Activated CD8-positive, alpha-beta memory T cell treated with anti-CD3 and anti-CD28 coated beads, Interleukin-2, amount 50 U/mL, for 24 hours (primary cell): Measurements from ENCODE around the gene MGAT4B.

ENCODE experiments used
- DNase-seq: peaks from one replicate; pipeline ENCODE4 v3.0.0-alpha.2; 2020; ENCODE audit errors: extremely low read depth

MGAT4B gene

GRCh38 chr5:179825655-179826182, 19.1 kb upstream of the MGAT4B start:
- no peak for DNase-seq

DNA sequence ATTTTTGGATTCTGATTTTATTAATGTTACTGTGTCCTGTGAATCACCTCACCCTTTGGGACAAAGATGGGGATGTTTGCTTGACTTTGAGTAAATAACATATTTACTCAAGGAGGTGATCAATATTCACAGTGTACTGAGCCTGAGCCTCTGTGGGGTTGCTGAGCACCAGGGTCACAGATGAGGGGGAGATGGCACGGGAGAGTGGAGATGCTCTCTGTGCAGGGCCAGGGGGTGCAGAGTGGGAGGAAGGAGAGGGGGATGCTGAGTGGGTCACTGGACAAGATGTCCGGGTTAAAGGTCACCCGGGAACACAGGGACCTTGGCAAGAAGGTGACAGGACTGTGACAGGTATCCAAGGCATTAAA, 18.1 kb upstream of the MGAT4B start:
- DNase-seq: no peak

- DNase-seq: no peak
Observed at GRCh38 chr5:179823937-179824744, 17.5 kb upstream of the MGAT4B start.

DNA sequence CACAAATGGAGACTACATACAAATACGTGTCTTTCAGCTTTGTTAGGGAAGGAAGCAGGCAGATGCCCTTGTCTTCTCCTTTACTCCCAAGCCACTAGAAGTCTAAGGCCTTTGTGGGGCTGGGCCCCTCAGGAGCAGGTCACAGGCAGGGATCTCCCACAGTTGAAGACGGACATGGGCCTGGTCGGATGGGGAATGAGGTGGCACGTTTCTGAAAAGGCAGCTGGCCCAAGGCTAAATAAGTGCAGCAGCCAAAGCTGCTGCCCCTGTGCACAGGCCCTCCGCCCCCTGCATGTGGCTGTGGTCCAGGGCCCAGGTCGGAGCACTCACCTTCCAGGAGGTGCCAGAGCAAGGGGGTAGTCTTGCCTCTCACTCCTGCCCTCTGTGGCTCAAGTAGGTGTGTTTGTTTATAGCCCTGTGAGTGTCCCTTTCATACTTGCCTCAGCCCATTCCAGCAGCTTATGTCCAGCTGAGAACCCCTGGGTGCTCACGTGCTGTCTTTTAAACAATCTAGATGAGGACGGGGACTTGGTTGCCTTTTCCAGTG, 15.9 kb upstream of the MGAT4B start:
- no peak for DNase-seq

GRCh38 chr5:179822059-179822432, 15.4 kb upstream of the MGAT4B start:
- no peak for DNase-seq

DNA sequence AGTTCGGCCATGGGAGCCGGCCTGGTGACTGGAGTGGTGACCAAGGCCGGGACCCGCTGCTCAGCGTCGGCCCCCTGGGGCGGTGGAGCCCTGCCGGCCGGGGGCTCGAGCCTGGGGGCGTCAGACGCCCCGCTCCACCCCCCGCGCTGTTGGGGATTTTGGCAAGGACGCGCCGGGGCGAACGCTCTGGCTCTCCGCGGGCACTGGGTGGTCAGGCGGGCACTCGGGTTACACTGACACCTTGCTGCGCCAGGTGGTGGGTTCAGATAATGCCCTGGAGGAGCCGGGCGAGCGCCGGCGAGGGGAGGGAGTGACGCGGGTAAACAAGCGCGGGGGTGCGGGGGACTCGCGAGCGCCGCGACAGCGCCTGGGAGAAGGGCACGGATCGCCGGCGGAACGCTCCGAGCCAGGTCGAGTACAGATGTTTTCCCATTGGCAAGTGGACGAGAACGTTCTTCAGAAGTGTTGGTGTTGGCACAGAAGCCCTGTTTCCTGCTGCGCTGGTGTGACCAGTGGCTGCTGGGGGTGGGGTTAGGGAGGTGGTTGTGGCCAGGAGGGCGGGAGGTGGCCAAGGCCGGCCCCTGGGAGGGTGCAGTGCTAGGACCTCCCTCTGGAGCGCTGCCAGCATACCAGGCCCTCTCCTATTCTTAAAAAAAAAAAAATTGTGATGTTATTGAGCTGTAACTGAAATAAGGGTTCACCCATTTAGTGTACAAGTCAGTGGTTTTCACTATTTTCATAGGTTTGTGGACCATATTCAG, 14.8 kb upstream of the MGAT4B start:
- DNase-seq: peak; percentile 59

DNA sequence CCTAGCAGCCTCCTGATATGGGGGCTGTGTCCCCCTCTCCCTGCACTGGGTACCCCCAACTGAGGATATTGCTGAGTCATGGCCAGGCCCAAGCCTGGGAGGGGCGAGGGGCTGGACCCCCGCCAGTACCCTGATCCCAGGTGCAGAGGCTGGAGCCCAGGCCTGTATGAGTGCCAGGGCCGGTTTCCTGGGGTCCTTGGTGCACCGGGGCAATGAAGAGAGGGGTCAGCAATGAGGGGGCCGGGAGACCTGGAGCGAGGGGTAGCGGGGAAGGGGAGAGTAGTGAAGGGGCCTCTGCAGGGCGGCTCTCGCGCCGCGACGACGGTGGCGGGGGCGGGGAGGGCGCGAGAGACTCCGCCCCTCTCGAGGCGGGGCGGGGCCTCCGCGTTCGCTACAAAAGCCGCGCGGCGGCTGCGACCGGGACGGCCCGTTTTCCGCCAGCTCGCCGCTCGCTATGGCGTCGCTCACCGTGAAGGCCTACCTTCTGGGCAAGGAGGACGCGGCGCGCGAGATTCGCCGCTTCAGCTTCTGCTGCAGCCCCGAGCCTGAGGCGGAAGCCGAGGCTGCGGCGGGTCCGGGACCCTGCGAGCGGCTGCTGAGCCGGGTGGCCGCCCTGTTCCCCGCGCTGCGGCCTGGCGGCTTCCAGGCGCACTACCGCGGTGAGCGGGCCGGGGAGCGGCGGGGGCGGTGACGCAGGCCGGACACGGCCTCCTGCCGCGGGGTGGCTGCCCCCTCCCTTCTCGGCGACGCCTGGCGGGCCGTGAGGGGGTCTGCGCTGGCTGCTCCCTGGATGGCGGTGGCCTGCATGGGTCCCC, 14.0 kb upstream of the MGAT4B start, which contains the start of gene SQSTM1:
Gene SQSTM1 (plus strand): TSS at position 423 of the 815 bp plus-strand sequence. CDS start 32 bp downstream, at position 455.
- DNase-seq: no peak

- no peak for DNase-seq
Observed at GRCh38 chr5:179820127-179820482, 13.4 kb upstream of the MGAT4B start.

DNA sequence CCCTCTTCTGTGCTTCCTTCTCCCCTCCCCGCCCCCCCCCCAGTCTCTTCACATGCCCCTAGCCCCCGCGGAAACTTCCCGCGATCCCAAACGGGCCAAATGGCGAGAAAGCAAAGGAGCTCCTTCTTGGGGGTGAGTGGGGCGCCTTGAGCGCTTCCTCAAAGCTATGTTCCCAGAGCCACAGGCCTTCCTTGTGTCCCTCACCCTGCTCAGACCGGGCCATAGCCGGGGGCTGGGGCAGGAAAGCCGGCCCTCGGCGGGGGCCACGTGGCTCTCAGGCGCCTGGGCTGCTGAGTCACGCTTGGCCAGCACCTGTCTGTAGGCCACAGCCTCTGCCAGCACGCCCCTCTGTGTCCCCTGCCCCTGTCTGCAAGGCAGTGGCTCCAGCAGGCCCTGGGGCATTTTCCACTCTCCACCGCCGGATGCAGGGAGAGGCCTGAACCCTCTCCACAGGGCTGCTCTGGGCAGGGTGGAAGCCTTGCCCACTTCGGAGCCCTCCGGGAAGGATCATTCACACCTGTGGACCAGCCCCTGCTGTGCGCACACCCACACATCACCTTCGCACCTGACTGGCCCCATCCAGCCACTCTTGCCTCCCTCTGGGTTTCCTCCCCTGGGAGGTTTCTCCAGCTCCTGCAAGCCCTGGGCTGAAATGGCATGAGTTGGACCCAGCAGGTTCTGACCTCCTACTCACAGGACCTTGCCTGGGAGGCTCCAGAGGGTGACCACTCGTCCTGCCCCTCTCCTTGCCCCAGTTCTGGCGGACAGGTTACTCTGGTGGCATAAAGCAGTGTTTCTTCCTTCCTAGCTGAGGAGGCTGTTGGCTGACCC, 12.8 kb upstream of the MGAT4B start:
- no peak for DNase-seq

DNA sequence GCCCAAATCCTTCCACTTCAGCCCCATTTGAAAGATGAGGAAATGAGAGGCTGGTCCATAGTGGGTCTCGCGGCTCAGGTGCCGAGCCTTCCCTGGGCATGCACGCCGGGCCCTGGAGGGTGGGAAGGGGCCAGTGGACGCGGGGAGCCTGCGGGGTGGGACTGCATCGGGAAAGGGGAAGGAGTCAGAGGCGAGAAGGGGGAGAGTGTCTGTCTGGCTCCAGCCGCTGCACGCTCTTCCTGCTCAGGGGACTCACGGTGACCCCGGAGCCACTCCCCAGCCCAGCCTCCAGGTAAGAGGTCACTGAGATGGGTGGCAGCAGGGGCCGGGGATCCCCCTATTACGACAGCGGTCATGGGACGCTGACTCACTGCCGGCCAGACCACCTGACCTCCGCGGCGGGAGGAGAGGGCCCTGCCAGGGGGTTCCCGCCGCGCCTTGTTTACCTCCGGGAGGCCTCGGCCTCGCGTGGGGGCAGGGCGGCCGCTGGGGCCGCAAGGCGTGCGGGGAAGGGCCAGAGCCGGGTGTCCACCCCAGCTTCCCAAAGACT, 12.2 kb upstream of the MGAT4B start:
- peak; percentile 68 for DNase-seq

GRCh38 chr5:179817890-179818745, 11.5 kb upstream of the MGAT4B start:
- no peak for DNase-seq

DNA sequence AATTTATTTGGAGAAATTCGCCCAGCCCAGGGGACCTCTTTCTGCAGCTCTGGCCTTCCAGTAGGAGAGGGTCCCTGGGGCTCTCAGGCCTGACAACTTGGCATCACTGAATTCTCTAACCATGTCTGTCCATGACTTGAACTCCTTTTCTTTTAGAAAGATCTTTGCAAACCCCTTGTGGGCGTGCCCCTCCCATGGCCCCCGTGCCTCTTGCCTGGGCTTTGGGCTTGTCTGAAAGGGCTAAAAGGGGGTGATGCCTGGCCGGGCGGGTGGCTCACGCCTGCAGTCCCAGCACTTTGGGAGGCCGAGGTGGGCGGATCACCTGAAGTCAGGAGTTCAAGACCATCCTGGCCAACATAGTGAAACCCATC, 10.8 kb upstream of the MGAT4B start:
- DNase-seq: no peak

DNA sequence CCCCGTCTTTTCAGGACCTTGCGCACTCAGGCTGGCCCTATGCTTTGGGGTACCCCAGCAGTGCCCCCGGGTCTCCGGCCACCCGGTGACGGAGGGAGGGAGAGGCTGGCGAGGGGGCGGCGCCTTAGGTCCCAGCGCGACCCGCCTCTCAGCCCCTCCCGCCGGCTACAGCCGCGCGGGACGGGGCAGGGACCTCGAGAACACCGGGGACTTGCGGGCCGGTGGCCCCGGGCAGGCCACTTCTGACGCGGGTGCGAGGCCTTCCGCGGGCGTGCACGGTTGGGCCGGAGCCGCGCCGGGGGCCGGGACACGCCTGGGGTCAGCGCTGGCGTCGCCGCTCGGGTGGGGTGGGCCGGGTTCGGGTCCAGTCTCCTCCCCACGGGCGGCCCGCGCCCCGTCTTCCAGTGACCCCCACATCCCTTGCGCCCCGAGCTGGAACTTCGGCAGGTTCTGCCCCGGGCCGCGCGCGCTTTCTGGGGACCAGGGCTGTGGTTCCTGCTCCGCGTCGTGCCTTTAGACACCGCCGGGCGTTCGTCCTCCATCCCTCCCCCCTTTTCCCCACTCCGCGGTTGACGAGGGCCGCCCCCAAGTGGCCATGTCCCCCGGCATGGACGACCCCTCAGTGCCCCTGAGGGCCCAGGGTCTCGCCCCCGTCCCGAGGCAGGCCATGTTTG, 10.3 kb upstream of the MGAT4B start:
- DNase-seq: no peak

DNA sequence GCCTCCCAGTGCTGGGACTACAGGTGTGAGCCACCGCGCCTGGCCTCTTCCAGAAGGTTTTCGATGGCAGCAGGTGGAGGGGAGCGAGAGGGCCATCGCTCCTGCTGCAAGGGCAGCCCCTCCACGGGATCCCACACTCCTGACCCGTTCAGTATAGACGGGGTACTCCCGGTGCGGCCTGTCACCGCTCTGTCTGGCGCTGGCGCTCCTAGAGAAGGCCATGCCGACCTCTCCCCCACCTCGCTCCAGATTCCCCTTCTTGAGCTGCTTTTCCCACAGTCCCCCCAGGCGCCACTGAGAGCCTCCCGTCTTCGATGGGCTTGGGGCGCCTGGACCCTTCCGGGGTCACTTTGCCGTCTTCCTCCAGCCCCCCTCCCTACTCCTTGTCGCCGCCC, 9.7 kb upstream of the MGAT4B start:
- no peak for DNase-seq

DNA sequence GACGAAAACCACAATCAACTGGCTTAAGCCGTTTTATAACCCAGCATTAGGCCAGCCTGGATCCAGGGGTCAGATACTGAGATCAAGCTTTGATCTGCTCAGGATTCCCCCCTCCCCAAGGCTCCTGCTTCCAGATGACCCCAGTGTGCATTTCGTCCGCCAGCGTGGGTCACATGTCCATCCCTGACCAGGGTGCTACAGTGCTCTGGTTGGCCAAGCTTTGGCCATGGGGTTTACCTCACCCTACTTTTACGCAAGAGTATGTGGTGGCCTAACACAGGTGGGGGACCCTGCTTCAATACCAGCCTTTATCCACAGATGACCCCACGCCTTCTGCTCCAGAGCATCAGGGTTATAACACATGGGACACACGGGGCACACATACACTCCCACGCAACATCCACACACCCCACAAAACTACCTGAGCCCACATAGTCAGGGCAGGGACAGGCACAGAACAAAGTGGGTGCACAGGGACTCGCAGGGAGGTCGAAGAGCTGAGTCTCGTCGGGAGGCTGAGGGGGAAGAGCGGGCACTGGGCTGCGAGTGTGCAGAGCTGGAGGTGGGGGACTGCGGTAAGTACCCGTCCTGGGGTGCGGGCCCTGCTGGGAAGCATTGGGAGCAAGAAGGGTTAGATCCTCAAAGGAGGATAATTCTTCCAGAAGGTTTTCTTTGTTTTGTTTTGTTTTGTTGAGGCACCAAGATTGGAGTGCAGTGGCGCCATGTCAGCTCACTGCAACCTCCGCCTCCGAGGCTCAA, 9.0 kb upstream of the MGAT4B start:
- DNase-seq: no peak

DNA sequence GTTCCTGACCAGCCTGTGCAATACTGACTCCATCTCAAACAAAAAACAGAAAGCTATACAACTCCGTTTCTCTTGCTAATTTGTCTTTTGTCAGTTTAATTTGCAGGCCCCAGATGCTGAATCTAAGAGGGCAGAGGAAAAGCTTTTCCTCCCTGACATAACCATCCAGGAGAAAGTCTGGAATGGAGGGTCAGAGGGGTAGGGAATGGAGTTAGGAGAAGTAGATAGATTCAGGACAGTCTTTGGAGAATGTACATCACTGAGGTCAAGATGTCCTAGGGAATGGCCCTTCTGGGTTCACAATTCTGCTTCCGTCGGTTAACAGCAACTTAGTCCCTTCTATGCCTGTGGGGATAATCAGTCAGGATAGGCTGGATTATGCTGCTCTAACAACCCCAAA, 7.4 kb upstream of the MGAT4B start:
- DNase-seq: no peak

GRCh38 chr5:179812997-179813607, 6.4 kb upstream of the MGAT4B start:
- DNase-seq: no peak
